ENCODE measurements around the gene CCL1. TPM values are rescaled to one million over a fixed set of nuclear protein-coding genes. Genes with fewer than 3 reads are reported as not detected.

Gene CCL1, protein sequence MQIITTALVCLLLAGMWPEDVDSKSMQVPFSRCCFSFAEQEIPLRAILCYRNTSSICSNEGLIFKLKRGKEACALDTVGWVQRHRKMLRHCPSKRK
- not detected in 2 replicates for total RNA-seq (2014; rRNA removed; shearing (Covaris generic))
- not detected in 2 replicates for polyA plus RNA-seq (2016; fragmentation: Nextera tagmentation; extraction: Ambion mirVana)

DNA sequence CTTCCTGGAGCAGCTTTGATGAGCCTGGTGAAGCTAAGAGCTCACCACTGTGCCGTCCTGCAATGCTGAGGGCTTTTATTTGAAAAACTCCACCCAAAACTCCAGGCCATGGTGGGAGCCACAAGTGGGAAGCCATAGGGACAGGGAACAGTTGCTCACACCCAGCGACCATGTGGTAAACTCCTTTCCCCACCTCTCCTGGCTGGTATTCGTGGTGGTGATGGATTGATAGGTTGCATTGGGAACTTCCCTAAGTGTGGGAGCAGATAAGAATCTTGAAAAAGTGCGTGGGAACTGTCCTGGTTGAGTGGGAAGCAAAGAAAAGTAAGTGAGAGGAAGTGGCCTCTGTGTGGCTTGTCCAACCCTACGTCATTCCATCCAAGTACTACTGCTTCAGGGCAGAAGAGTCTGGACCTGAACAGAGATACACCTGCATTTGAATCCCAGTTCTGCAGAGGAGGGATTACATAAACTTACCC lies at the start of gene CCL1:
Gene CCL1 (minus strand): TSS at position 51 of the 479 bp plus-strand sequence. CDS start 72 bp downstream, outside the sequence.
- 20 to 25% methylated on average over 5 of the region's 5 CpGs for WGBS, 2 experiments (ENCODE audit: low coverage in 1 of 2, low lambda C conversion rate in 2 of 2, missing lambda C conversion rate in 2 of 2)
- in situ Hi-C loops (cut with MboI) = loop anchor here (10.0 kb wide), 1 partner anchor 168 kb away; no protein-coding TSS in a partner anchor
- no peaks in the 10 kb centered on the region for H4K20me1 ChIP-seq (ENCODE audit: insufficient read depth)

DNA sequence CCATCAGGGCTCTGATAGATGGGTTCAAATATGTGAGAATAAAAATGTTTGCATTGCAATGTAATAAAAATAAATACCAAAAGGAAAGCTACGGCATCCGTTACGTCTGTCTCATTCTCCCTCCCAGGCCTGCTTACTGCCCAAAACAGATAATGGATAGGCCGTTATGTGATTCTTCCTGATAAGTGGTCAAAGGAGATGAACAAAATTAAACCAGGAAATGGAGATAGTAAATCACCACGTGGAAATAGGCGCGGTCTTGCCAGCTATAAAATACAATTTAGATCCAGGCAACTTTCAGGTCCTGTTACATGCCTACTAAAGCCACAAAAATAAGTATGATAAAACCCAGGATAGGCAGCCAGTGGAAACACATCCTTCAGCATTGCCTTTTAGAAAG lies 49.5 kb upstream of the CCL1 start:
- Histone ChIP-seq H4K20me1 (ENCODE audit: insufficient read depth) (no peaks in the 10 kb centered on the region), H3K4me2 (ENCODE audit: unreplicated experiment) (no peak overlapping the region), H3K27ac (no peak overlapping the region), H3K36me3 (ENCODE audit: low read depth) (no peaks in the 10 kb centered on the region), H3K4me1 (ENCODE audit: insufficient read depth) (no peaks in the 10 kb centered on the region), H3K79me2 (ENCODE audit: insufficient read depth) (no peaks in the 10 kb centered on the region), H3K9ac (no peak overlapping the region), H3K9me2 (ENCODE audit: insufficient read depth) (no peaks in the 10 kb centered on the region), H2AFZ (no peak overlapping the region), H3K4me3 (no peak overlapping the region), H3F3A (ENCODE audit: insufficient read depth) (no peaks in the 10 kb centered on the region), H3K9me3 (ENCODE audit: low read depth) (no peaks in the 10 kb centered on the region), H3K27me3 (replicated peaks; ENCODE audit: insufficient read depth) (peaks cover 36% of the 10 kb centered on the region; the same call in 1 of the 2 replicates)
- TF ChIP-seq EZH2 (IDR thresholded peaks at IDR 0.05; ENCODE audit: insufficient read depth, poor library complexity, severe bottlenecking) = no peak
- TF ChIP-seq EZH2phosphoT487 (IDR thresholded peaks at IDR 0.05; ENCODE audit: insufficient read depth, low read depth) = no peak
- no peak for DNase-seq
- WGBS, 2 experiments (ENCODE audit: low coverage in 1 of 2, low lambda C conversion rate in 2 of 2, missing lambda C conversion rate in 2 of 2) = 30 to 33% methylated on average over 7 of the region's 7 CpGs
- in situ Hi-C loops (cut with MboI) = loop anchor here (25.0 kb wide), 1 partner anchor 700 kb away; the partner anchor contains the start of genes FNDC8 and RAD51D

More for the DNA sequence above, at the start of gene CCL1:
- Histone ChIP-seq H3K9me3 (ENCODE audit: low read depth) (no peaks in the 10 kb centered on the region), H3K27me3 (replicated peaks; ENCODE audit: insufficient read depth) (peaks cover 35% of the 10 kb centered on the region), H3K9me2 (ENCODE audit: insufficient read depth) (no peaks in the 10 kb centered on the region), H3F3A (ENCODE audit: insufficient read depth) (no peaks in the 10 kb centered on the region), H2AFZ (no peak within 1 kb of the TSS), H3K36me3 (ENCODE audit: low read depth) (no peaks in the 10 kb centered on the region), H3K4me2 (ENCODE audit: unreplicated experiment) (no peak within 1 kb of the TSS), H3K79me2 (ENCODE audit: insufficient read depth) (no peaks in the 10 kb centered on the region), H3K4me1 (ENCODE audit: insufficient read depth) (no peaks in the 10 kb centered on the region), H3K9ac (no peak within 1 kb of the TSS), H3K4me3 (no peak within 1 kb of the TSS), H3K27ac (no peak within 1 kb of the TSS)
- no peak for TF ChIP-seq EZH2phosphoT487 (IDR thresholded peaks at IDR 0.05; ENCODE audit: insufficient read depth, low read depth)
- no peak for TF ChIP-seq EZH2 (IDR thresholded peaks at IDR 0.05; ENCODE audit: insufficient read depth, poor library complexity, severe bottlenecking)
- no peak for DNase-seq

DNA sequence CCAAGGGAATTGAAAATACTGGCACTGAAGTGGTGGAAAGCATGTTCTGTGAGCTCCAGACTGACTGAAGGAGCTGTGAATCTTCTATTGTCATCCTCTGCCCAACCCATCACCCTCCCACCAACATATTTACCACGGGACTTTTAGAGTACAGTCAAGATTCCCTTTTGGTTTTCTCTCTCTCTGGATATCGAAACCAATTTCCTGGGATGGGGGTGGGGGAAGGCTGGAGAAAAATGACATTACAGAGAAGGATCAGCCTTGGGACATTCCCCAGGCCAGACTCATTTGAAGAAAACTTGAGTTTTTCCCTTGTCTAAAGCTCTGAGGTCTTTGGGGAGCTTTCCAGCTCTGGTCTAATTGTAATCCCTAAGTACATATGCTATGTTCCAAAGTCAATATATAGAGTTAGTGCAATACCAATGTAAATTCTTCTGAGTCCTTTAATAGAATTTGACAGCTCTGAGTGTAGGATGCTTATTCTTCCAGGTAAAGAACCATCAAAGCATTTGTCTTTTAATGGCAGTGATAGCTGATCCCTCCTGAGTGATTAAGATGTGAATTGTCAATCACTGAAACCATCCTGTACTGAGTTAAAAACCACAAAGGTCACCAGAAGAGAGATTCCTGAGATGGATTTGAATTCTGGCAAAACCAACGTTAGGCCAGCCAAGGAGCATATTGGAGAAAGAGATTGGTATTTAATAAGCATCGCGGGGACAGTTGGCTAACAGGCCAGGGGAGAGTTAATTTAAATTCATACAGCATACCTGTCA lies 48.8 kb upstream of the CCL1 start:
- H3K4me2 ChIP-seq (ENCODE audit: unreplicated experiment) = no peak overlapping the region
- H3K27me3 ChIP-seq (replicated peaks; ENCODE audit: insufficient read depth) = peaks cover 30% of the 10 kb centered on the region; the same call in 1 of the 2 replicates
- no peak overlapping the region for H2AFZ ChIP-seq
- H3K9me2 ChIP-seq (ENCODE audit: insufficient read depth) = no peaks in the 10 kb centered on the region
- H3K27ac ChIP-seq = no peak overlapping the region
- H3K4me1 ChIP-seq (ENCODE audit: insufficient read depth) = no peaks in the 10 kb centered on the region
- H3K9me3 ChIP-seq (ENCODE audit: low read depth) = no peaks in the 10 kb centered on the region
- H3K9ac ChIP-seq = no peak overlapping the region
- in situ Hi-C loops (cut with MboI) = loop anchor here (25.0 kb wide), 1 partner anchor 700 kb away; the partner anchor contains the start of genes FNDC8 and RAD51D
- no peak overlapping the region for H3K4me3 ChIP-seq
- no peaks in the 10 kb centered on the region for H3F3A ChIP-seq (ENCODE audit: insufficient read depth)
- 36 to 43% methylated on average over 5 of the region's 5 CpGs for WGBS, 2 experiments (ENCODE audit: low coverage in 1 of 2, low lambda C conversion rate in 2 of 2, missing lambda C conversion rate in 2 of 2)
- TF ChIP-seq EZH2phosphoT487 (IDR thresholded peaks at IDR 0.05; ENCODE audit: insufficient read depth, low read depth) = no peak
- no peak for TF ChIP-seq EZH2 (IDR thresholded peaks at IDR 0.05; ENCODE audit: insufficient read depth, poor library complexity, severe bottlenecking)
- no peaks in the 10 kb centered on the region for H3K36me3 ChIP-seq (ENCODE audit: low read depth)
- no peaks in the 10 kb centered on the region for H4K20me1 ChIP-seq (ENCODE audit: insufficient read depth)
- DNase-seq = no peak
- H3K79me2 ChIP-seq (ENCODE audit: insufficient read depth) = no peaks in the 10 kb centered on the region

DNA sequence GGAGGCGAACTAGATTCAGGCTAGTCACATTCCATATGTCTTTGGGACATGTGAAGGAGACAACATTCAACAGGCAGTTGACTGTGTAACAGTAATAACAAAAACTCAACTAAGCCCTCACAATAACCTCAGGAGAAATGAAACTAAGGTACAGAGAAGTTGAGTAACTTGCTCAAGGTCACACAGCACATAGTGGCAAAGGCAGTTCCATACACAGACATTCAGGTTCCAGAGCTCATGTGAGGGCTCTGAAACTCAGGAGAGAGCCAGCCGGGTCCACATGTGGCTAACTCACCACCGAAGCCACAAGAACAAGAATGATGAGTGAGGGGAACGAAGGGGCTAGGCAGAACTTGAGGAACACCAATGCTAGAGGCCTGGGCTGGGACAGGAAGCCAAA lies 46.3 kb upstream of the CCL1 start:
- H3K27me3 ChIP-seq (replicated peaks; ENCODE audit: insufficient read depth) = peaks cover 24% of the 10 kb centered on the region; the same call in 1 of the 2 replicates
- DNase-seq = no peak
- no peak for TF ChIP-seq EZH2phosphoT487 (IDR thresholded peaks at IDR 0.05; ENCODE audit: insufficient read depth, low read depth)
- no peak for TF ChIP-seq EZH2 (IDR thresholded peaks at IDR 0.05; ENCODE audit: insufficient read depth, poor library complexity, severe bottlenecking)
- H3K36me3 ChIP-seq (ENCODE audit: low read depth) = no peaks in the 10 kb centered on the region
- WGBS, 2 experiments (ENCODE audit: low coverage in 1 of 2, low lambda C conversion rate in 2 of 2, missing lambda C conversion rate in 2 of 2) = 26 to 33% methylated on average over 4 of the region's 4 CpGs
- H3K4me2 ChIP-seq (ENCODE audit: unreplicated experiment) = no peak overlapping the region
- in situ Hi-C loops (cut with MboI) = loop anchor here (25.0 kb wide), 1 partner anchor 703 kb away; the partner anchor contains the start of genes FNDC8 and RAD51D
- H3K27ac ChIP-seq = no peak overlapping the region
- H3K79me2 ChIP-seq (ENCODE audit: insufficient read depth) = no peaks in the 10 kb centered on the region
- H4K20me1 ChIP-seq (ENCODE audit: insufficient read depth) = no peaks in the 10 kb centered on the region
- no peak overlapping the region for H3K9ac ChIP-seq
- H3K9me2 ChIP-seq (ENCODE audit: insufficient read depth) = no peaks in the 10 kb centered on the region
- H3K4me1 ChIP-seq (ENCODE audit: insufficient read depth) = no peaks in the 10 kb centered on the region
- H2AFZ ChIP-seq = no peak overlapping the region
- no peaks in the 10 kb centered on the region for H3F3A ChIP-seq (ENCODE audit: insufficient read depth)
- H3K9me3 ChIP-seq (ENCODE audit: low read depth) = no peaks in the 10 kb centered on the region
- no peak overlapping the region for H3K4me3 ChIP-seq

Data from GM23248 (cell line).